ENCODE measurements around the gene XXYLT1. TPM values are rescaled to one million over a fixed set of nuclear protein-coding genes. Genes with fewer than 3 reads are reported as not detected.
A peak's percentile ranks its signal among the peaks of the same experiment; 100 is the strongest.

XXYLT1 gene
- polyA plus RNA-seq, 1 donor (not counting 4 experiments of a cell fraction or from before 2014, with no cell fraction given) = 11.1 TPM

- Histone ChIP-seq H3K4me2 (ENCODE audit: control insufficient read depth, extremely low read depth, insufficient read depth, low read depth, low read length) (peak overlapping the region; percentile 49), H4K20me1 (ENCODE audit: control insufficient read depth, extremely low read depth, insufficient read depth, low read length) (no peaks in the 10 kb centered on the region), H3K9me1 (ENCODE audit: control insufficient read depth, extremely low read depth, insufficient read depth, low read length) (no peaks in the 10 kb centered on the region), H3K9ac (ENCODE audit: control insufficient read depth, extremely low read depth, insufficient read depth, low read length) (no peak overlapping the region), H2AFZ (ENCODE audit: control insufficient read depth, low read length) (no peak overlapping the region), H3K9me3 (ENCODE audit: control insufficient read depth, low read depth, low read length) (no peaks in the 10 kb centered on the region), H3K79me2 (ENCODE audit: control insufficient read depth, insufficient read depth, low read length) (no peaks in the 10 kb centered on the region), H3K27ac (ENCODE audit: control insufficient read depth, insufficient read depth, low read length) (peak overlapping the region; percentile 62), H3K36me3 (ENCODE audit: control insufficient read depth in 2 of 2, extremely low read depth in 1 of 2, insufficient read depth in 2 of 2, low read length in 2 of 2) (no peaks in the 10 kb centered on the region), H3K4me3 (ENCODE audit: control insufficient read depth in 2 of 3, extremely low read depth in 1 of 3, insufficient read depth in 2 of 3, low read depth in 1 of 3, low read length in 3 of 3) (no peak overlapping the region), H3K4me1 (ENCODE audit: control insufficient read depth, extremely low read depth, insufficient read depth, low read length) (peaks cover 45% of the 10 kb centered on the region), H3K27me3 (ENCODE audit: control insufficient read depth, extremely low read depth, insufficient read depth, low read length) (no peaks in the 10 kb centered on the region)
- DNase-seq (ENCODE audit: low read depth, low spot score) (no peak), FAIRE-seq (no peak)
- TF ChIP-seq EZH2 (IDR thresholded peaks at IDR 0.05; ENCODE audit: low read length) (no peak), CTCF (optimal IDR thresholded peaks at IDR 0.05 in 1 of 3, IDR thresholded peaks at IDR 0.05 in 1 of 3, conservative IDR thresholded peaks at IDR 0.05 in 1 of 3; ENCODE audit: extremely low read depth in 1 of 3, insufficient read depth in 2 of 3, low read length in 3 of 3) (no peak)
- dilution Hi-C loops (cut with MboI; ENCODE audit: extremely low pct_ligation_motif_present, low sequenced_read_pairs) = no loop called here
Measured at GRCh38 chr3:195129644-195130492, 141.1 kb downstream of the XXYLT1 start.

GRCh38 chr3:195129072-195129643, 141.8 kb downstream of the XXYLT1 start:
- Histone ChIP-seq H3K4me1 (ENCODE audit: control insufficient read depth, extremely low read depth, insufficient read depth, low read length) (peaks cover 45% of the 10 kb centered on the region), H4K20me1 (ENCODE audit: control insufficient read depth, extremely low read depth, insufficient read depth, low read length) (no peaks in the 10 kb centered on the region), H3K4me2 (ENCODE audit: control insufficient read depth, extremely low read depth, insufficient read depth, low read depth, low read length) (peak overlapping the region; percentile 34), H2AFZ (ENCODE audit: control insufficient read depth, low read length) (no peak overlapping the region), H3K4me3 (ENCODE audit: control insufficient read depth in 2 of 3, extremely low read depth in 1 of 3, insufficient read depth in 2 of 3, low read depth in 1 of 3, low read length in 3 of 3) (no peak overlapping the region), H3K36me3 (ENCODE audit: control insufficient read depth in 2 of 2, extremely low read depth in 1 of 2, insufficient read depth in 2 of 2, low read length in 2 of 2) (no peaks in the 10 kb centered on the region), H3K27ac (ENCODE audit: control insufficient read depth, insufficient read depth, low read length) (no peak overlapping the region), H3K9ac (ENCODE audit: control insufficient read depth, extremely low read depth, insufficient read depth, low read length) (no peak overlapping the region), H3K9me3 (ENCODE audit: control insufficient read depth, low read depth, low read length) (no peaks in the 10 kb centered on the region), H3K79me2 (ENCODE audit: control insufficient read depth, insufficient read depth, low read length) (no peaks in the 10 kb centered on the region), H3K9me1 (ENCODE audit: control insufficient read depth, extremely low read depth, insufficient read depth, low read length) (no peaks in the 10 kb centered on the region), H3K27me3 (ENCODE audit: control insufficient read depth, extremely low read depth, insufficient read depth, low read length) (no peaks in the 10 kb centered on the region)
- DNase-seq (ENCODE audit: low read depth, low spot score) = no peak
- TF ChIP-seq EZH2 (IDR thresholded peaks at IDR 0.05; ENCODE audit: low read length) (no peak), CTCF (optimal IDR thresholded peaks at IDR 0.05 in 1 of 3, IDR thresholded peaks at IDR 0.05 in 1 of 3, conservative IDR thresholded peaks at IDR 0.05 in 1 of 3; ENCODE audit: extremely low read depth in 1 of 3, insufficient read depth in 2 of 3, low read length in 3 of 3) (no peak)
- dilution Hi-C loops (cut with MboI; ENCODE audit: extremely low pct_ligation_motif_present, low sequenced_read_pairs) = no loop called here
- no peak for FAIRE-seq
